HCT116 (cell line): Measurements from ENCODE around the gene APBB1IP. TPM values are rescaled to one million over a fixed set of nuclear protein-coding genes. Genes with fewer than 3 reads are reported as not detected.

Experiments used
- ATAC-seq: fragments of 200-7000 bp; cut with Tn5 transposase; 2 replicates; pipeline ENCODE4 v1.9.1; 2020; ENCODE audit warnings: mild to moderate bottlenecking, moderate library complexity
- BruUV-seq: library from RNA; stranded (reverse); fragments of 400-500 nt; replicated peaks from 2 replicates; lab custom pipeline; 2021; lab: Mats Ljungman, UMichigan
- CTCF ChIA-PET: fragments of 300-600 bp; sonication (Branson Sonifier 250); formaldehyde crosslinking; loops from one replicate; lab custom pipeline; 2021; ENCODE audit warnings: antibody characterized with exemption; lab: Charles Lee
- POLR2A ChIA-PET: fragments of 300-600, 350-600 bp; sonication (Branson Sonifier 250); formaldehyde crosslinking; loops from one replicate; lab custom pipeline; 2021; ENCODE audit warnings: antibody characterized with exemption; lab: Charles Lee
- RAD21 ChIA-PET, 2 experiments: fragments of 300-600 bp; sonication (Branson Sonifier 250); formaldehyde crosslinking; loops; one replicate each; lab custom pipeline; 2023; ENCODE audit warnings: low total read pairs in 2 of 2; ENCODE audit not compliant: uncharacterized antibody in 2 of 2, unreplicated experiment in 2 of 2, low non-redundant PET in 1 of 2; lab: Charles Lee
- DNase-seq: peaks from one replicate; pipeline ENCODE4 v3.0.0-alpha.2; 2010; ENCODE audit warnings: low read depth, low spot score
- H2AFZ ChIP-seq: fragments of 200-600 bp; shearing (Covaris generic), sonication (generic); 2 replicates; pipeline ENCODE4 v1.6.1; 2017; ENCODE audit warnings: low read depth, mixed run types, mixed read lengths, antibody characterized with exemption, low read length; ENCODE audit not compliant: poor library complexity, severe bottlenecking
- H3K27ac ChIP-seq: 2 replicates; pipeline ENCODE4 v1.5.1; 2012; ENCODE audit warnings: low read depth, low read length
- H3K27me3 ChIP-seq: fragments of 200-600 bp; sonication (generic); 2 replicates; pipeline ENCODE4 v1.6.1; 2016; ENCODE audit warnings: mixed run types, low read length, mixed read lengths; ENCODE audit not compliant: insufficient read depth
- H3K36me3 ChIP-seq, 2 experiments: fragments of 200-500 bp in 1 of 2; fragments of 200-600 bp in 1 of 2; sonication (Bioruptor generic) in 1 of 2; sonication (generic) in 1 of 2; 2 replicates each; pipeline versions ENCODE4 v1.5.1 to v1.6.1; 2014 to 2016; ENCODE audit warnings: low read length in 2 of 2, inconsistent platforms in 1 of 2, mixed read lengths in 1 of 2, mixed run types in 1 of 2; ENCODE audit not compliant: insufficient read depth in 2 of 2, control insufficient read depth in 1 of 2
- H3K4me1 ChIP-seq, 2 experiments: fragments of 200-600 bp in 1 of 2; sonication (generic) in 1 of 2; 2 replicates each; pipeline versions ENCODE4 v1.5.1 to v1.6.1; 2012 to 2017; ENCODE audit warnings: low read length in 2 of 2, inconsistent platforms in 1 of 2, mild to moderate bottlenecking in 1 of 2, mixed read lengths in 1 of 2, mixed run types in 1 of 2, moderate library complexity in 1 of 2; ENCODE audit not compliant: insufficient read depth in 2 of 2, control insufficient read depth in 1 of 2
- H3K4me2 ChIP-seq: fragments of 200-600 bp; sonication (generic); 2 replicates; pipeline ENCODE4 v1.6.1; 2017; ENCODE audit warnings: mixed run types, low read length, mixed read lengths
- H3K4me3 ChIP-seq, 2 experiments: fragments of 200-600 bp in 1 of 2; sonication (generic) in 1 of 2; replicated peaks in 1 of 2; 2 replicates each; pipeline ENCODE4 v1.5.1; 2011 to 2016; ENCODE audit warnings: low read length in 2 of 2, control low read depth in 1 of 2, low read depth in 1 of 2, mild to moderate bottlenecking in 1 of 2, mixed read lengths in 1 of 2, mixed run types in 1 of 2
- H3K79me2 ChIP-seq: fragments of 200-600 bp; sonication (generic); 2 replicates; pipeline ENCODE4 v1.6.1; 2017; ENCODE audit warnings: mild to moderate bottlenecking, mixed run types, low read length, moderate library complexity, mixed read lengths; ENCODE audit not compliant: insufficient read depth
- H3K9ac ChIP-seq: fragments of 200-600 bp; sonication (generic); 2 replicates; pipeline ENCODE4 v1.6.1; 2016; ENCODE audit warnings: low read length, mixed read lengths
- H3K9me2 ChIP-seq: fragments of 200-600 bp; sonication (generic), shearing (Covaris generic); 2 replicates; pipeline ENCODE4 v1.6.1; 2017; ENCODE audit warnings: mixed run types, mild to moderate bottlenecking, moderate library complexity; ENCODE audit not compliant: insufficient read depth
- H3K9me3 ChIP-seq, 2 experiments: fragments of 200-500 bp in 1 of 2; fragments of 200-600 bp in 1 of 2; sonication (Bioruptor generic) in 1 of 2; sonication (generic) in 1 of 2; 2 replicates each; pipeline ENCODE4 v1.6.1; 2014 to 2017; ENCODE audit warnings: low read length in 2 of 2, mixed read lengths in 2 of 2, inconsistent platforms in 1 of 2, low read depth in 1 of 2, mild to moderate bottlenecking in 1 of 2, mixed run types in 1 of 2, moderate library complexity in 1 of 2; ENCODE audit not compliant: control insufficient read depth in 1 of 2, insufficient read depth in 1 of 2
- H4K20me1 ChIP-seq: fragments of 200-600 bp; sonication (generic), shearing (Covaris generic); 2 replicates; pipeline ENCODE4 v1.6.1; 2017; ENCODE audit warnings: mixed run types, mild to moderate bottlenecking, moderate library complexity; ENCODE audit not compliant: insufficient read depth
- POLR2AphosphoS5 ChIP-seq: IDR thresholded peaks from 2 replicates; pipeline ENCODE4 v1.6.1; 2011; ENCODE audit warnings: mild to moderate bottlenecking, low read depth, low read length, moderate library complexity
- SIN3A ChIP-seq: IDR thresholded peaks from 2 replicates; pipeline ENCODE4 v1.6.1; 2012; ENCODE audit warnings: low read depth
- intact Hi-C: fragments of 100-400 bp; cut with micrococcal nuclease; formaldehyde crosslinking; loops from 2 replicates; pipeline ENCODE4 v1.10.0; 2022
- total RNA-seq: library from RNA; stranded (reverse); gene quantifications from one replicate; pipeline ENCODE4 v1.2.1, GENCODE V29; 2021; ENCODE audit not compliant: unreplicated experiment
- TF ChIP-seq, protein P1 (sequence below): IDR thresholded peaks from 2 replicates; pipeline ENCODE4 v1.6.1; 2012; ENCODE audit warnings: low read depth

The APBB1IP gene
- total RNA-seq, 1 experiment from 2014 or later, result 0.27 TPM

DNA sequence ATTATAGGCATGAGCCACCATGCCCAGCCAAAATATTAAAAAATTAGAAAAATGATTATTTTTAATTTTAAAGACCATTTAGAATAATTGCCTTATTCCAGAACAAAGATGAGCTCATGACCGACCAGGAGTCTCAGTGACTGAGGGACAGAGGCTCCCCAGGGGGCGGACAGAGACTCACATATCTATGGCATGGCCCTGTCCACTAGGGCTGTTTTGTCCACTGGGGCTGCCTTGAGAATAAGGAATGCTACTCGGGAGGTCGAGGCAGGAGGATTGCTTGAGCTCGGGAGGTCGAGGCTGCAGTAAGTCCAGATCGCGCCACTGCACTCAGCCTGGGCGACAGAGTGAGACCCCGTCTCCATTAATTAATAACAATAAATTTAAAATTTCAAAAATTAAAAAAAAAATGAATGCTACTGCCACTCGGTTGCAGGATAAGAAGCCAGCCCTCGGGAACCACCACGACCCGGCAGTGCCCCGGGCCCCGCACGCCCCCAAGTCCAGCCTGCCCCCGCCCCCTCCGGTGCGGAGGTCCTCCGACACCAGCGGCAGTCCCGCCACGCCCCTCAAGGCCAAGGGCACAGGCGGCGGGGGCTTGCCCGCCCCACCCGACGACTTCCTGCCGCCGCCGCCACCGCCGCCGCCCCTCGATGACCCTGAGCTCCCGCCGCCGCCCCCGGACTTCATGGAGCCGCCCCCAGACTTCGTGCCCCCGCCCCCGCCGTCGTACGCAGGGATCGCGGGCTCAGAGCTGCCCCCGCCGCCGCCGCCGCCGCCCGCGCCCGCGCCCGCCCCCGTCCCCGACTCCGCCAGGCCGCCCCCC, 128.6 kb downstream of the APBB1IP start (continued):
- TF ChIP-seq, protein P1, sequence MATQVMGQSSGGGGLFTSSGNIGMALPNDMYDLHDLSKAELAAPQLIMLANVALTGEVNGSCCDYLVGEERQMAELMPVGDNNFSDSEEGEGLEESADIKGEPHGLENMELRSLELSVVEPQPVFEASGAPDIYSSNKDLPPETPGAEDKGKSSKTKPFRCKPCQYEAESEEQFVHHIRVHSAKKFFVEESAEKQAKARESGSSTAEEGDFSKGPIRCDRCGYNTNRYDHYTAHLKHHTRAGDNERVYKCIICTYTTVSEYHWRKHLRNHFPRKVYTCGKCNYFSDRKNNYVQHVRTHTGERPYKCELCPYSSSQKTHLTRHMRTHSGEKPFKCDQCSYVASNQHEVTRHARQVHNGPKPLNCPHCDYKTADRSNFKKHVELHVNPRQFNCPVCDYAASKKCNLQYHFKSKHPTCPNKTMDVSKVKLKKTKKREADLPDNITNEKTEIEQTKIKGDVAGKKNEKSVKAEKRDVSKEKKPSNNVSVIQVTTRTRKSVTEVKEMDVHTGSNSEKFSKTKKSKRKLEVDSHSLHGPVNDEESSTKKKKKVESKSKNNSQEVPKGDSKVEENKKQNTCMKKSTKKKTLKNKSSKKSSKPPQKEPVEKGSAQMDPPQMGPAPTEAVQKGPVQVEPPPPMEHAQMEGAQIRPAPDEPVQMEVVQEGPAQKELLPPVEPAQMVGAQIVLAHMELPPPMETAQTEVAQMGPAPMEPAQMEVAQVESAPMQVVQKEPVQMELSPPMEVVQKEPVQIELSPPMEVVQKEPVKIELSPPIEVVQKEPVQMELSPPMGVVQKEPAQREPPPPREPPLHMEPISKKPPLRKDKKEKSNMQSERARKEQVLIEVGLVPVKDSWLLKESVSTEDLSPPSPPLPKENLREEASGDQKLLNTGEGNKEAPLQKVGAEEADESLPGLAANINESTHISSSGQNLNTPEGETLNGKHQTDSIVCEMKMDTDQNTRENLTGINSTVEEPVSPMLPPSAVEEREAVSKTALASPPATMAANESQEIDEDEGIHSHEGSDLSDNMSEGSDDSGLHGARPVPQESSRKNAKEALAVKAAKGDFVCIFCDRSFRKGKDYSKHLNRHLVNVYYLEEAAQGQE, result no peak
- no peak for TF ChIP-seq POLR2AphosphoS5

DNA sequence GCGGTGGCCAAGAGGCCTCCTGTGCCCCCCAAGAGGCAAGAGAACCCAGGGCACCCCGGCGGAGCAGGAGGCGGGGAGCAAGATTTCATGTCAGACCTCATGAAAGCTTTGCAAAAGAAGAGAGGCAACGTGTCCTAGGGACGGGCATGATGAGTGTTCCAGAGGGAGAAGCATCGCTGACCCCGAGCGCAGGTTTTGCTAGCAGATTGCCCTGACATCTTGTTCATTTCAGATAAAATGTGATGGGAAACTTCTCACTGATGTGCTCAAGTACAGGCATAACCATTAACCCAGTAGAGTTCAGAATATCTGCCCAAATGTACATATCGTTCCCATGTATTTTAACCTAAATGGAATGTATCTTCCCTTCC, 129.2 kb downstream of the APBB1IP start:
- Histone ChIP-seq H3K36me3 (no peaks in the 10 kb centered on the region), H3K4me2 (no peak overlapping the region), H3K9me2 (no peaks in the 10 kb centered on the region), H4K20me1 (no peaks in the 10 kb centered on the region), H3K4me1 (no peaks in the 10 kb centered on the region), H3K79me2 (no peaks in the 10 kb centered on the region), H2AFZ (no peak overlapping the region), H3K9ac (no peak overlapping the region), H3K27ac (no peak overlapping the region), H3K27me3 (peaks cover 4% of the 10 kb centered on the region; the same call in 1 of the 2 replicates), H3K9me3 (no peaks in the 10 kb centered on the region), H3K4me3 (no peak overlapping the region)
- ChIA-PET POLR2A (no interaction called here), RAD21 (no interaction called here), CTCF (no interaction called here)
- intact Hi-C loops, result no loop called here
- no peak for TF ChIP-seq SIN3A
- ATAC-seq (no peak), DNase-seq (no peak)
- BruUV-seq, result no TSS peak
